Measurements from ENCODE around the gene PITPNM3. TPM values are rescaled to one million over a fixed set of nuclear protein-coding genes. Genes with fewer than 3 reads are reported as not detected.

PITPNM3 gene
- polyA plus RNA-seq, 1 donor, result 1.4 TPM

DNA sequence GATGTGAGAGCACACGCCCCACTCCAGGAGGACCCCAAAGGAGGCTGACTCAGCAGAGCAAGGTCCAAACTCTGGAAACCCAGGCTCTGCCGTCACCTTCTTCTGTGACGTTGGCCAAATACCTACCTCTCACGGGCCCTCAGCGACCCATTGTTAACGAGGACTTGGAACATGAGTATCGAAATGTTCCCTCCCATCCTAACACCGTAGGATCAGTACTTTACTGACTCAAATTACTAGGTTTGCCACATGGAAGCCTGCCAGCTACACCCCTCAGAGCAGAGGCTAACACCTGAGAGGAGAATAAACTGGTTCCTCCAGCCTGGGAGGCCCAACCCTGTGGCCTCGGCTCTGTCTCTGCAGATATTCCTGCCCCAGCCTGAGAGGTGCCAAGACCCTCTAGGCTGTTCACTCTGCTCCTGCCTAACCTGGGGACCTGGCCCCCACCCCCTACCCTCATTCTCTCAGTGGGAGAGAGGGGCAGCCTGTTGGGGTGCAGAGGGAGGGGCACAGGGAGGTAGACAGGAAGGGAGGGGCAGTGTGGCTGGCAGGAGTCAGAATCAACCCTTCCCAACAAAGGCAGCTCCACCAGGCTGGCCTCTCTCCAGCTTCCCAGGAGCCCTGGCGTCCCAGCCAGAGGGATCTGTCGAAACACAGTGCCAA, 4.4 kb downstream of the PITPNM3 start:
- Histone ChIP-seq H3K36me3 (ENCODE audit: control insufficient read depth, insufficient read depth, low read length) (no peaks in the 10 kb centered on the region), H3K9me3 (ENCODE audit: control insufficient read depth, low read depth, low read length) (peaks cover 5% of the 10 kb centered on the region), H3K4me1 (ENCODE audit: control insufficient read depth, insufficient read depth, low read length) (peaks cover 17% of the 10 kb centered on the region), H3K27ac (ENCODE audit: low read length) (peak overlapping the region; percentile 40), H3K27me3 (ENCODE audit: control insufficient read depth, insufficient read depth, low read length) (peaks cover 28% of the 10 kb centered on the region), H3K4me3 (ENCODE audit: low read length) (no peak overlapping the region)
- WGBS (ENCODE audit: insufficient coverage, low lambda C conversion rate), result no CpG with 5 or more reads among the region's 11 CpGs
- DNase-seq, result peak; percentile 57 to 85

GRCh38 chr17:6551356-6551755, 5.0 kb downstream of the PITPNM3 start:
- Histone ChIP-seq H3K4me1 (ENCODE audit: control insufficient read depth, insufficient read depth, low read length) (peaks cover 17% of the 10 kb centered on the region), H3K27me3 (ENCODE audit: control insufficient read depth, insufficient read depth, low read length) (peaks cover 24% of the 10 kb centered on the region), H3K4me3 (ENCODE audit: low read length) (no peak overlapping the region), H3K9me3 (ENCODE audit: control insufficient read depth, low read depth, low read length) (peaks cover 5% of the 10 kb centered on the region), H3K36me3 (ENCODE audit: control insufficient read depth, insufficient read depth, low read length) (no peaks in the 10 kb centered on the region), H3K27ac (ENCODE audit: low read length) (no peak overlapping the region)
- no peak for DNase-seq
- WGBS (ENCODE audit: insufficient coverage, low lambda C conversion rate), result no CpG with 5 or more reads among the region's 5 CpGs

- Histone ChIP-seq H3K4me1 (ENCODE audit: control insufficient read depth, insufficient read depth, low read length) (peaks cover 10% of the 10 kb centered on the region), H3K4me3 (ENCODE audit: low read length) (no peak overlapping the region), H3K36me3 (ENCODE audit: control insufficient read depth, insufficient read depth, low read length) (no peaks in the 10 kb centered on the region), H3K9me3 (ENCODE audit: control insufficient read depth, low read depth, low read length) (no peaks in the 10 kb centered on the region), H3K27me3 (ENCODE audit: control insufficient read depth, insufficient read depth, low read length) (peaks cover 9% of the 10 kb centered on the region), H3K27ac (ENCODE audit: low read length) (no peak overlapping the region)
- no peak for DNase-seq
- WGBS (ENCODE audit: insufficient coverage, low lambda C conversion rate), result no CpG with 5 or more reads among the region's 9 CpGs
These were observed 6.8 kb downstream of the PITPNM3 start for GRCh38 chr17:6549384-6550036.

DNA sequence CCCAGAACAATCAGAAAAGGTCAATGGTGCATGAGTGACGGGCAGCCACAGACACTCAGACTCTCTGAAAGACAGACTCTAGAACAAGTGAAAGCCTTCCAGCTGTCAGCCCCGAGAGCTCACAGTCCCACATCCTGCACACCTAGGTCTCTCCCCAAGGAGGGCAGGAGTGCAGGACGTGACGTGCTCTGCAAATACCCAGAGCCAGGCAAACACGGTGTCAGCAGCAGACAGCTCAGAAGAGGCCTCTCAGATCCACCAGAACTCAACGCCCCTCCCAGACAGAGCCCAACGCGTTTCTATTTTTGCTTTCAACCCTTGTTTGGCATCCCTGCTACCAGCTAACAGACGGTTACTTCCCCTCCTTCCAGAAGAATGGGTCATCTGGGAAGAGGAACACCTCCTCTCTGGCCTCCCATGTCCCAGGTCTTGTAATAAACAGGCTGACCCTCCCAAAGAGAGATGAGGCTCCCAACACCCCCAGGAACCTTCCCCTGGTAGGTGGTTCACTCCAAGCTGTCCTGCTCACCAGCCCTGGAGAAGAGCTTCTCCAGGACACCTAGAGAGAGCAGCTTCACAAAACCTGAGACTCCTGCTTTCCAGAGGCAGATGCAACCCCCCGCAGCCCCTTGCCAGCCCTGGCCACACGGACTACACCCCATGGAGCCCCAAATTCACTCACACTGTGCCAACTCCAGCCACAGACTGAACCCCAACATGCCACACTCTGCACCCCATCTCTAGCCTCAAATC, 7.6 kb downstream of the PITPNM3 start:
- Histone ChIP-seq H3K4me3 (ENCODE audit: low read length) (no peak overlapping the region), H3K36me3 (ENCODE audit: control insufficient read depth, insufficient read depth, low read length) (no peaks in the 10 kb centered on the region), H3K4me1 (ENCODE audit: control insufficient read depth, insufficient read depth, low read length) (peaks cover 10% of the 10 kb centered on the region), H3K9me3 (ENCODE audit: control insufficient read depth, low read depth, low read length) (no peaks in the 10 kb centered on the region), H3K27ac (ENCODE audit: low read length) (no peak overlapping the region), H3K27me3 (ENCODE audit: control insufficient read depth, insufficient read depth, low read length) (peaks cover 2% of the 10 kb centered on the region)
- peak; percentile 19 to 37 for DNase-seq
- WGBS (ENCODE audit: insufficient coverage, low lambda C conversion rate), result no CpG with 5 or more reads among the region's 11 CpGs

DNA sequence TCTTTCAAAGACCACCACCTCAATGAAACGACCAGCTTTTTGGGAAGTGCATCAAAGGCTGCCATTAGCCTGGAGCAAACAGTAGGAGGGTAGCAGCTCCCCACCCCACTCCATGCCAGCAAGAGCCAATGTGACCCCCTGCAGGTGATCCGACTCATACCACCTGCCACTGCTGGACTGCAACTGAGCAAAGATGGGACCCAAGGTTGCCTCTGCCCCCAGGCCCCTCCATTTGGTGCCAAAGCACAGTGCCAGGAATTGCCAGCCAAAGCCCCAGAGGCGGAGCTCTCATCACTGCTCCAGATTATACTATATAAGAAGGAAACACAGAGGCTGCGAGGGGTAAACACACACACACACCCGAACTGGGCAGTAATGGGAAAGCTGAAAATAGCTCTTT, 8.3 kb downstream of the PITPNM3 start:
- no peak for DNase-seq
- Histone ChIP-seq H3K36me3 (ENCODE audit: control insufficient read depth, insufficient read depth, low read length) (no peaks in the 10 kb centered on the region), H3K4me1 (ENCODE audit: control insufficient read depth, insufficient read depth, low read length) (peaks cover 10% of the 10 kb centered on the region), H3K27me3 (ENCODE audit: control insufficient read depth, insufficient read depth, low read length) (no peaks in the 10 kb centered on the region), H3K4me3 (ENCODE audit: low read length) (no peak overlapping the region), H3K27ac (ENCODE audit: low read length) (no peak overlapping the region), H3K9me3 (ENCODE audit: control insufficient read depth, low read depth, low read length) (no peaks in the 10 kb centered on the region)
- no CpG with 5 or more reads among the region's 5 CpGs for WGBS (ENCODE audit: insufficient coverage, low lambda C conversion rate)

GRCh38 chr17:6547336-6547735, 9.0 kb downstream of the PITPNM3 start:
- Histone ChIP-seq H3K4me3 (ENCODE audit: low read length) (no peak overlapping the region), H3K4me1 (ENCODE audit: control insufficient read depth, insufficient read depth, low read length) (peaks cover 8% of the 10 kb centered on the region), H3K9me3 (ENCODE audit: control insufficient read depth, low read depth, low read length) (no peaks in the 10 kb centered on the region), H3K36me3 (ENCODE audit: control insufficient read depth, insufficient read depth, low read length) (no peaks in the 10 kb centered on the region), H3K27me3 (ENCODE audit: control insufficient read depth, insufficient read depth, low read length) (no peaks in the 10 kb centered on the region), H3K27ac (ENCODE audit: low read length) (no peak overlapping the region)
- DNase-seq, result no peak
- no CpG with 5 or more reads among the region's 6 CpGs for WGBS (ENCODE audit: insufficient coverage, low lambda C conversion rate)

- Histone ChIP-seq H3K36me3 (ENCODE audit: control insufficient read depth, insufficient read depth, low read length) (no peaks in the 10 kb centered on the region), H3K9me3 (ENCODE audit: control insufficient read depth, low read depth, low read length) (no peaks in the 10 kb centered on the region), H3K4me1 (ENCODE audit: control insufficient read depth, insufficient read depth, low read length) (peaks cover 3% of the 10 kb centered on the region), H3K4me3 (ENCODE audit: low read length) (no peak overlapping the region), H3K27ac (ENCODE audit: low read length) (no peak overlapping the region), H3K27me3 (ENCODE audit: control insufficient read depth, insufficient read depth, low read length) (no peaks in the 10 kb centered on the region)
- no peak for DNase-seq
- no CpG with 5 or more reads among the region's 10 CpGs for WGBS (ENCODE audit: insufficient coverage, low lambda C conversion rate)
These were observed 10.2 kb downstream of the PITPNM3 start for GRCh38 chr17:6546069-6546718.

GRCh38 chr17:6545291-6545690, 11.1 kb downstream of the PITPNM3 start:
- no peak for DNase-seq
- Histone ChIP-seq H3K27ac (ENCODE audit: low read length) (no peak overlapping the region), H3K4me1 (ENCODE audit: control insufficient read depth, insufficient read depth, low read length) (peaks cover 3% of the 10 kb centered on the region), H3K27me3 (ENCODE audit: control insufficient read depth, insufficient read depth, low read length) (no peaks in the 10 kb centered on the region), H3K36me3 (ENCODE audit: control insufficient read depth, insufficient read depth, low read length) (no peaks in the 10 kb centered on the region), H3K9me3 (ENCODE audit: control insufficient read depth, low read depth, low read length) (no peaks in the 10 kb centered on the region), H3K4me3 (ENCODE audit: low read length) (no peak overlapping the region)
- no CpG with 5 or more reads among the region's 8 CpGs for WGBS (ENCODE audit: insufficient coverage, low lambda C conversion rate)

DNA sequence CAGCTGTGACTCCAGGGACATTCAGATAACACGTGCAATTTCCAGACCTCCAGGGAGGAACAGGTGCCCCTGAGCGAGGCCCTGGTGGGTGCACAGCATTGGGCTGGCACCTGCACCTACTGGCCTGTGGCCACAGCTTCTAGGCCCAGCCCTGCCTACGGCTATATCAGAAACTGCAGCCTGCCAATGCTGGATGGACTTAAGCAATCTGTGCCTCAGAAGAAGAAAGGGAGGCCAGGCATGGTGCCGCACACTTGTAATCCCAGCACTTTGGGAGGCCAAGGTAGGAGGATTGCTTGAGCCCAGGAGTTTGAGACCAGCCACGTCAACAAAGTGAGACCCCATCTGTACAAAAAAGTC, 12.4 kb downstream of the PITPNM3 start:
- Histone ChIP-seq H3K27ac (ENCODE audit: low read length) (no peak overlapping the region), H3K36me3 (ENCODE audit: control insufficient read depth, insufficient read depth, low read length) (no peaks in the 10 kb centered on the region), H3K4me1 (ENCODE audit: control insufficient read depth, insufficient read depth, low read length) (peaks cover 3% of the 10 kb centered on the region), H3K4me3 (ENCODE audit: low read length) (no peak overlapping the region), H3K9me3 (ENCODE audit: control insufficient read depth, low read depth, low read length) (peaks cover under 1% of the 10 kb centered on the region), H3K27me3 (ENCODE audit: control insufficient read depth, insufficient read depth, low read length) (no peaks in the 10 kb centered on the region)
- no CpG with 5 or more reads among the region's 5 CpGs for WGBS (ENCODE audit: insufficient coverage, low lambda C conversion rate)
- no peak for DNase-seq

All from large intestine (tissue), 3 donors.